ENCODE results near the gene ALKBH3.

- TF ChIP-seq POLR2AphosphoS2 (IDR thresholded peaks at IDR 0.05; ENCODE audit: low read depth, low read length) = no peak
- no peak for TF ChIP-seq SREBF2 (IDR thresholded peaks at IDR 0.05; ENCODE audit: low read length)
- TF ChIP-seq FOS (IDR thresholded peaks at IDR 0.05; ENCODE audit: borderline replicate concordance, extremely low read depth, insufficient read length) = no peak
- TF ChIP-seq CTCF (IDR thresholded peaks at IDR 0.05 in 2 of 3, conservative IDR thresholded peaks at IDR 0.05 in 1 of 3; ENCODE audit: control insufficient read depth in 2 of 3, extremely low read depth in 1 of 3, insufficient read depth in 1 of 3, low read depth in 3 of 3, low read length in 3 of 3) = no peak
- no peak for TF ChIP-seq FOXM1 (IDR thresholded peaks at IDR 0.05; ENCODE audit: low read depth, low read length)
- no peak for TF ChIP-seq ATF2 (IDR thresholded peaks at IDR 0.05; ENCODE audit: low read length)
- TF ChIP-seq CHD4 (IDR thresholded peaks at IDR 0.05) = no peak
- no peak for TF ChIP-seq USF1 (IDR thresholded peaks at IDR 0.05; ENCODE audit: borderline replicate concordance, extremely low read length, insufficient read depth, low read depth, low read length)
- TF ChIP-seq POLR2A (IDR thresholded peaks at IDR 0.05; ENCODE audit: low read depth, low read length) = no peak
- no peak for TF ChIP-seq NFYB (IDR thresholded peaks at IDR 0.05; ENCODE audit: insufficient read depth, low read depth, low read length)
- no peak for TF ChIP-seq GABPA (IDR thresholded peaks at IDR 0.05; ENCODE audit: low read depth)
- no peak for TF ChIP-seq CBX5 (IDR thresholded peaks at IDR 0.05; ENCODE audit: low read depth)
- no peak for TF ChIP-seq ATF3 (IDR thresholded peaks at IDR 0.05; ENCODE audit: borderline replicate concordance, extremely low read depth, low read depth, low read length)
Measured at GRCh38 chr11:43923406-43924111, 42.9 kb downstream of the ALKBH3 start.

Data from GM12878 (cell line).